Renal cortex interstitium (tissue), 11 donors: ENCODE results near the gene STYXL2. TPM values are rescaled to one million over a fixed set of nuclear protein-coding genes. Genes with fewer than 3 reads are reported as not detected.

Experiments
- DNase-seq, 11 donors: peaks; one replicate each; pipeline ENCODE4 v3.0.0-alpha.2; 2013; ENCODE audit warnings: low read depth in 9 of 11, low spot score in 4 of 11; ENCODE audit errors: extremely low read depth in 1 of 11
- polyA plus RNA-seq, 3 donors: library from polyadenylated mRNA; unstranded; fragments of 120-200 nt; gene quantifications; one replicate each; pipeline ENCODE4 v1.2.1, GENCODE V29; 2013; ENCODE audit not compliant: insufficient read length in 3 of 3

Gene STYXL2
- polyA plus RNA-seq, 3 donors = 0.29 to 0.73 (median 0.36) TPM

DNA sequence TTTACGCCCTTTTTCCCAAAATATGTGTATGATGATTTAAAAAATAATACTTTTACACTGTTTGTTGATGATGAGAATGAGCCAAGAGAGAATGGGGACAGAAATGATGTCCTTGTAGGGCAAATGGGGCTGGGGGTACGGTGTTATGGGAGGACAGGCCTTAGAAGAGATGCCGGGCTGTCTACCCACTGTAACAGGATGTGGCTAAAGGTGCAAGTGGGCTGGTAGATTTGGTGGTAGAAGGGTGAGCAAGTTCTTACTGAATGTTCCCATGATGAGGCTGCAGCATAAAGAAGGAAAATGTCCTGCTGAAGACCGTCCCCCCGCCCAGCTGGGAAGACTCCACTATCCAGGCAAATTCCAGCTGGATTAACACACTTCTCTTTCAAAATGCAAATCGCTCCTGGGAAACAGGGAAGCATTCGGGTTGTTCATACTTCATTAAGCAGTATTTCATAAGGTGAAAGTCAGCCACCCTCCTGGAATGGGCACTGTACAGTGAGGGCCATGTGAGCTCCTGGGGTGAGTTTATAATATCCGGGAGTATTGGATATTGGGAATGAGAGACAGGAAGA, 17.7 kb upstream of the STYXL2 start:
- DNase-seq = no peak

DNA sequence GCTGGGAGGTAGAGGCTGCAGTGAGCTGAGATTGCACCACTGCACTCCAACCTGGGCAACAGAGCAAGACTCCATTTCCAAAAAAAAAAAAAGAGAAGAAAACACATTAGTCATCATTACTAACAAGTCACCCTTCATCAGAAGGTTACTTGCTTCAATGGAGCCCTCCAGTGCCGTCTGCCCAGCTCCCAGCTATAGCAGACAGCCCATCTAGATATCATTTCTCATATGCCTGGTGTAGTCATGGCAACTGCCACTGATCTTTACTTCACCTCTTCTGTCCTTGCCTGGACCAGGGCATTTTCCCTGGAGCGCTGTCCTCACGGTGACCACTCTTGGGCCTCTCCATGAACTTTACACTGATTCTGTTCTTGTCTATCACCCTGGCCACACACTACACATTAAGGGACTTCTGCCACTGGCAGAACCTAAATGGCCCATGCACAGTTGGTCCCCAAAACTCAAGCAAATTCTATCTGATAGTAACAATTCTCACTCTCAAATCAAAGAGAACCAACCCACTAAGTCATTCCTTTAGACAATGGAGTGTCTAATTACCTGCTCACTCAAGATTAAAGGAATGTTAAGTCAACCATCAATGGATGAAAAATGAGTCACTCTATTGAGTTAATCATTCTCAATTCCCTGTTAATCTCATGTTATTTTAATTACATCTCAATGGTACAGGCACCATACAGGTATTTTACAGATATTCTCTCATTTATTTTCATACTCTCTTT, 16.6 kb upstream of the STYXL2 start:
- peak in 1 of 11 donors; percentile 32 for DNase-seq

DNA sequence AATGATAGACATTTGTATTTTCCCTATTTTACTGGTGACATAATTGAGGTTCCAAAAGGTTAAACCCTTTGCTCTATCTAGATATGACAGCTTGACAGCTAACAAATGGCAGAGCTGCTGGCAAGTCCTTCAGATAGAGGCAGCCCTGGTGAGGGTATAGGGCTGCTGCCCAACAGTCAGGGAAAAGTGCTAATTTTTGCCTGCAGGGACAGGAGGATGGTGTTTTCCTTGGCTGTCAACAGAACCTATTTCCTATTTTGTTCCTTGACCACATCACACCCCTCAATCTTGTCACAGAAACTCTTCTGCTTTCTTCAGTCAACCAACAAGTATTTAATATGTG, 16.0 kb upstream of the STYXL2 start:
- no peak for DNase-seq

DNA sequence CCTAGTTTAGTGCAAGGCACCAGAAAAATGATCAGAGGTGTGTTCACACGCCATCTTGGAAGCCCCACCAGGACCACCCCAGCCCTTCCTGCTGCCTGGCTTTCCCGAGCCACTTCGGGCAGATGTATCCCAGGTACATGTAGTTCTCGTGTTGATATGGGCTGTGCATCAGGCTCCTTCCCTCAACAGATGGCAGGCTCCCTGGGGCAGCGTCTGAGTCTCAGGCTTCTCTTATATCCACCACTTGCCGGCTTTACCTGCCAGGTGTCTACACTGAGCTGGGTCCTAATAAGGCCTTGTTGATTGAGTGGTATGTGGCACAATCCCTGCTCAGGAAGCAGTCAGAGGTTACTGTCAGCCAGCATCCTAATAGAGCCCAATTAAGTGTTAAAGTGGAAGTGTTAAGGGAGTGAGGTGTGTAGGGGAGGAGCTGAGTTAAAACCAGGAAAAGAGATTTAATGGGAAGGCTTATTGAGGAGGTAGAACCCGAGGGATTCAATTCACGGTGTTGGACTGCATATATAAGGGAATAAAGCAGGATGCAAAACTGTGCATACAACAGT, 12.2 kb upstream of the STYXL2 start:
- DNase-seq = no peak

DNA sequence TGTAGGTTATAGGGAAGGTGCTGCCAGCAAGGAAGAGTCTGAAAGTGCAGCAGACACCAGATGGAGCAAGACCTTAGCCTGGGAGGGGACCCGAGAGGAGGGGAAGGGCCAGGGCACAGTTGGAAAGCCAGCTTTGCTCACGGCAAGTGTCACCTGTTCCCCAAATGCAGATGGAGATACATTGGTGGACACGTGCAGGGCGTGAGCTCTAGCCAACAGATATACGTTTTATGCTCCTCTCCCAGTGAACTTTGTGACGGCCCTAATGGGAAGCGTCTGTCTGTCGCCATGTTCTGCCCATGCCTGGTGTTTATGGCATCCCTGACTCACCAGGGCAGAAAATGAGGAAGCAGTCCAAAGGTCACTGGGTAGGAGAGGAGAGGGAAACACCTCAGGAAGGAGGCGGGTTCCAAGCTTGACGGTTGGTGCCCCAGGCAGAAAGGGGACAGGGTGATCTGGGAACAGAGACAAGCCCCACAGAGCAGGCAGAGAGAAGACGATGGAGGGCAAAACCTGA, 11.3 kb upstream of the STYXL2 start:
- DNase-seq = peak in 1 of 11 donors; percentile 40

DNA sequence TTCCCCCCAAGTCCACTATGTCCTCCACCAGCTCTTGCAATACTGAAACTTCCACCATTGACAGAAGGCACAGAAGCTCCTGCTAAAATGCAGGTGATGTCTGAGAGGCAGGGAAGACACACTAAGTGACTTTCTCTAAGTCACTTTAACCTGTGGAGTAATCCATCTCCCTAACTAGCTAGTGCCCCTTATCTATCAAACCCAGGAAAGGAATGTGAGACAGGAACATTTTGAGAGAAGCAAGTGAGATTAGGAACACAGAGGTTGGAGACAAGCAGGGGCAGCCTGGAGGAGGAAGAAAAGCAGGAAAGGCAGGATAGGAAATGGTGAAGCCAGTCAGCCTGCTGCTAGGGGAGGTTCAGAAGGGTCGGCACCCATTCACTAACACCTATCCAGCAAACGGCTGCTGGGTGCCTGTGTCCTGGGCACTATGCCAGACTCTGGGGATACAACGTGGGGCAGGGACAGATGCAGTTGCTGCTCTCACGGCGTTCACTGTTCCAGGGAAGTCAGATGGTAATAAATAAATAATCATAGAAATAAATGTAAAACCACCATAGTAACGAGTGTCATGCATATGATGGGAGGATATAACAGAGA, 10.7 kb upstream of the STYXL2 start:
- DNase-seq = no peak

DNA sequence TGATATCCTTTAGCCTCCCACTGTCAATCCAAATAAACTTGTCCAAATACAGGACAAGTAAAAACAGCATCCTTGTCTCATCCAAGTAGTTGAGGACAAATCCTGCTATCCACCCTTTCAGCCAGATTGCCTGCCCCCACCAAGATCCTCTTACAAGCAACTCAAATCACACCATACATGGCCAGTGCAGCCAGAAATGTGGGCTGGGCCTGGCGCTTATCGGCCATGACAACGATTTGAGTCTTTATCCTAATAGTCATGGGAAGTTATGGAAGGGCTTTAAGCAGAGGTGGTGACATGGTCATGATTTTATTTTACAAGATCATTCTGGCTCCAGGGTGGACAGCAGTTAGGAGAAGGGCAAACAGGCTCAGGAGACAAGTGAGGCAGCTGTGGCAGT, 10.0 kb upstream of the STYXL2 start:
- DNase-seq = no peak

DNA sequence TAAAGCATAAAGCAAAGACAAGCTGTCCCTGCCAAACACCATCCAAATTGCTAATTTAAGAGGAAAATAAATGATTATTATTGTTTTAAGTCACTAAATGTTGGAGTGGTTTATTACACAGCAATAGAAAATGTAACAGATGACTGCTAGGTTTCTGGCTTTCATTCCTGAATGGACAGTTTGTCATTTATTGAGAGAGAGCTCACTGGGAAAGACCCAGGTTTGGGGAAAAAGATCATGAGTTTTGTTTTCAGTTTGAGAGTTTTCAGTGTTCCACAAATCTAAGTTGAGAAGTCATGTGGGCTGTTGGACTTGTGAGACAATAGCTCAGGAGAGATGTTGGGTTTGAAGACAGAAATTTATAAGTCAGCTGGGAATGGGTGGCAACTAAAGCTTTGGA, 9.1 kb upstream of the STYXL2 start:
- DNase-seq = no peak

DNA sequence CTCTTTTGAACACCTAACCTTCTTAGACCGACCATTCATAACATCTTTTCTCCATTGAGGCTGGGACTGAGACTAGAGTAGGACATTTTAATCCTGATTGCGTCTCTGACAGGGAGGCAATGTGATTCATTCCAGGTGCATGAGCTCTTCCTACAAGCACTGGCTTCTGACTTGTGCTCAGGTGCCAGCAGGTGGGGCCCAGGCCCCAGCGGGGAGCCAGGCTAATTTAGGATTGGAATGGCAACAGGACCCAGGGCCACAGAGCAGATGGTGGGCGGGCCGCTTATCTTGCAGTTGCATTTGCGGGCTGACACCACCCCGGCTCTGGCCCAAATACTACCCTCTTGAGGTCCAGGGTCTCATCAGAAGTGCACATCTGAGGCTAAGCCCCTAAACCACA, 7.8 kb upstream of the STYXL2 start:
- no peak for DNase-seq

DNA sequence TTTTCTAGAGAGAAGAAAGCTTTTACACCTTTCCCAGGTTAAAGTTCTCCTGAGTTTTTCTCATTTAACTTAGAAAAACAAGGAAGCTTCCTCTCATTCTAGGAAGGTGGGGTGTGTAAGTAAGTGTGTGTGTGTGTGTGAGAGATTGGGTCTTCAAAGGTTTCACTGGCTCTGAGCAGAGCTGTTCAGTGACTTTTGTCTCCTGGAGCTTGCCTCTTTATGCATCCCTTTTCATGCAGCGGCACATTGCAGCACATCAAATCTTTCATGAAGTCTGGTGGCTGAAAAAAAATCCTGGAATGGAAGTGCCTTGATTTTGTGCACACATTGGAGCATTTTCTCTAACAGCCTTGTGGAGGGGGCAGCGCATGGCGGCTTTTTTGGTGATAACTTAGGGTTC, 7.1 kb upstream of the STYXL2 start:
- no peak for DNase-seq

DNA sequence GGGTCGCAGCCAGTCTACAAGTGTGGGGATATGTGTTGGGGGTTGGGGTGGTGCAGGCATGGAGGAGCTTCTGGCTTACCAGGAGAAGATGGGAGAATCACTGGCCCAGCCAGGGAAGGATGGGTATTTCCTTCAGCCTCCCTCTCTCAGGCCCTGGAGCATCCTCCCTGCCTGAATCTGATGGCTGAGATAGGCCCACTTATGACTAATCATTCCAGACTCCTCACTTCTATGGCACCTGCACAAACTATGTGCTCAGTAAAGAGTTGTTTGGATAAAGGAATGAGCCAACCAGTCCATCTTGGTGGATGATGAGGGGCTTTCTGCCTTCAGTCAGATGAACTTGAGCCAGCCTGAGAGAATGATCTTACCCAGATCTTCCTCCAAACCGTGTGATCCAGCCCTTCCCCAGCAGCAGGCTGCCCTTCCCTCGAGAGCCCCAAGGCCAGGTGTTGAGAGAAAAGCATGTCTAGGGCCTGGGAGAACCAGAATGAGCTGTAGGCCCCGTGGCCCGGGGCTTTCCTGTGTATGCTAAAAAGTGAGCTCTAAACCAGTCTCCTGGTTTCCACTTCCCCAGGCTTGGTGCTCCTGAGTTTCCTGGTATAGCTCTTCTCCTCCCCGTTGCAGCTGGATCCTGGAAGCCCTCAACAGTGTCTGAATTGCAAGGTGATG, 5.0 kb upstream of the STYXL2 start:
- DNase-seq = no peak

DNA sequence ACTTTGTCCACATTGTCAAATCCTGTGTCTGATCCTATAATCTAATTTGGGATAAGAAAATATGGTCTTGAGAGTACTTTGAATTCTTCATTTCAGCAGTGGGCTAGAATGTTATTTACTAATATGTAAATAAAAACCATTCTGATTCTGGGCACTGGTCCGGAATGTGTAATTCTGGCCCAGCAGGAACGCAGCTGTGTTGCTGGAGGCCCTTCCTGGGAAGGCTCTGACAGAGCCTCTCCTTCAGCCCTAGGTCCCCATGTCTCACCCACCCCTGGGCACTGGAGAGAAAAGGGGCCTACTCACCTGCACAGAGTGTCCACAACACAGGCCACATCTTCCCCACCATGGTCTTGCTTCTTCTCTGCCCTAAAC, 3.9 kb upstream of the STYXL2 start:
- DNase-seq = no peak

DNA sequence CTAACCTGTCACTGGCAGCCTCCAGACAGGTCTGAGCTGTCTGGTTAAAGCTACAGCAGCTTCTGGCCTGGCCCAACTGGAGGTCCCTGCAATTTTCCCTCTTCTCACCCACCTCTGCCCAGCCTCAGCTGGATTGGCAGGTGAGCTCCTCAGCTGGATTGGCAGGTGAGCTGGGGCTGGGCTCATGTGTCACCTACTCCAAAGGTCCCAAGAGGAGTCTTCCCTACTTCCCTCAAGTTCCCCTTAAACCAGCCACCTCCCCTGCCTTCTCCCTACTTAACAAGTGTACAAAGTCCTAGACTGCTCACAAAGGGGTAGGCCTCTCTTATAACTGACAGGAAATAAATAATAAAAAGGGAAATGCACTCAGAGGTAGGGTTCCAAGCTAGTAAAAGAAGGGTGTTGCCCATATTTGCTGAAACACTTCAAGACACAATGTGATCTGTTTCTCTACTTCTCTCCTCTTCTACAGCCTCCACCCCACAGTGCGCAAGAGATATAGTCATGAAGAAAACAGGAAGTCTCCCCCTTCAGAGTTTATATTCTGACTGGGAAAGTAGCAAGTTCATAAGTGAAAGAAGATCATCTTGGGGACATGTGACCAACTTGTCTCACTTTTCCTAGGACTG, 3.4 kb upstream of the STYXL2 start, which contains the start of gene GPA33:
GPA33 (minus strand) TSS at position 64 of the 629 bp plus-strand sequence. CDS start 90 bp downstream, outside the sequence.
- no peak for DNase-seq

DNA sequence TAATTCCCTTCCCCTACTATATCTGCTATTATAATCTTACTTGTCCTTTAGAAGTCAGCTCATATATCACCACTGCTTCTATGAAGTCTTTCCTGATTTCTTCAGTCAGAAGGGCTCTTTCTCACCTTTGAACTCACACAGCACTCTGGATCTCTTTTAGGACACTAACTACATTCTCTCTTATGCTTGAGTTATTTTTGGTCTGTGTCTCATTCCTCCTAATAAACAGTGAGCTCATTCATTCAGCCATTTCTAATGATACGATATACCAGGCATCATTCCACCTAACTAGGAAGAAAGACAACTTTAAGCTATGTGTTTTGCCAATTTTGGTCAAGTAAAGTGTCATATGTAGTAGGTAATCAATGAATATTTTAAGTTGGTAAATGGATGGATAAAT, 1.2 kb upstream of the STYXL2 start:
- no peak for DNase-seq

DNA sequence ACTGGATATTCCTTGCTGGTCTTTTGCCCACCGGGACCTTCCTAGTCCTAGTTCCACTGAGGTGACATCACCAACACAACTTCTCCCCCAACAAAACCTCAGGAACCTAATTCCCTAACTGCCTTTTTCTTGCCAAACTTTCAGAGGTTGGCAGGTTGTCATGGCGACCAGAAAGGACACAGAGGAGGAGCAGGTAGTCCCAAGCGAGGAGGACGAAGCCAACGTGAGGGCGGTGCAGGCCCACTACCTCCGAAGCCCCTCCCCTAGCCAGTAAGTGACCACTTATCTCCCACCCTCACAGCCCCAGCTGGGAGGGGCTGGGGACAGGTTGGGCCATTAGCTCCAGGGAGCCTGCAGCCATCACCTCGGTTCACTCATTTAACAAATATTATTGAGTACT, 815 bp downstream of the STYXL2 start:
- no peak for DNase-seq

DNA sequence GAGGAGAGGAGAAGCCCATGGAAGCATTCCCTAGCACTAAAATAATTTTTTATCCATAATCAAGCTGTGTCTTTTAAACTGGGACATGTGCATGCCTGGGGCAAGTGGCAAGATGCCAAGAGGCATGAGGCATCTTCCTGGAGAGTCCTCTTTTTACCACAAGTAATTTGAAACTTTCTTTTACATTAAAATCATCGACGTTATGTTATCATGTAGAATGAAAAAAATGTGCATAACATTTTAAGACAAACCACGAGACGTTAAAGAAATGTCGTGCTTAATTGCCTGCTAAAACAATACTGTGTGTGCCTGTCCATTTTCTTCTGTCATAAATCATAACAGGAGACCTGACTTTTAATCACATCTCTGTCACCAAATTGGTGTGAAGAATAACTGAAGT, 1.5 kb downstream of the STYXL2 start:
- DNase-seq = no peak

DNA sequence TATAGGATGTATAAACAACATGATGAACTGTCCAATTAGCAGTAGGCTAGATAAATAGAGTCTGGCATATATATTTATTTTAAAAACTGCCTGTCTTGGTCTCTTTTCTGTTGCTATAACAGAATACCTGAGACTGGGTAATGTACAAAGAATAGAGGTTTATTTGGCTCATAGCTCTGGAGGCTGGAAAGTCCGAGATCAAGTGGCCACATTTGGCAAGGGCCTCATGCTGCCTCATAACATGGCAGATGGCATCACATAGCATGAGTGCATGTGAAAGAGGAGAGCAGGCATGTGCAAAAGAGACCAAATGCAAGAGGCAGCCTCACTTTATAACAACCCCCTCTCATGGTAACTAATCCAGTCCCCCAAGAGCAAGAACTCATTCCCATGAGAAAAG, 6.0 kb downstream of the STYXL2 start:
- no peak for DNase-seq

DNA sequence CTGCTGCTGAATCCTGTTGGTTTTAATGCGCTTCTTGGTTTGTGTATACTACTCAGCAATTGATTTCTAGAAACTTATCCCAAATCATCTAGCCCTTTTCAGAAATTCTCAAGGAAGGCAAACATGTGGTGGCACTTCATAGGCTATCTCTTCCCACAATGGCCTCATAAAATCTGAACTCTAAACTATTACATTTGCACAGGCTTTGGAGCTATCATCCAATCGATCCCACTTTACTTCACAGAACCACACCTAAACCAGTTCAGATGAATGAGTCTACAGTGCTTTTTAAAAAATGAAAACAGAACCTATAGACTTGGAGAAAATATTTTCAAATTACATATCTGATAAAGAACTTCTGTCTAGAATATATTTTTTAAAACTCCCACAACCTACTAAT, 6.9 kb downstream of the STYXL2 start:
- no peak for DNase-seq

DNA sequence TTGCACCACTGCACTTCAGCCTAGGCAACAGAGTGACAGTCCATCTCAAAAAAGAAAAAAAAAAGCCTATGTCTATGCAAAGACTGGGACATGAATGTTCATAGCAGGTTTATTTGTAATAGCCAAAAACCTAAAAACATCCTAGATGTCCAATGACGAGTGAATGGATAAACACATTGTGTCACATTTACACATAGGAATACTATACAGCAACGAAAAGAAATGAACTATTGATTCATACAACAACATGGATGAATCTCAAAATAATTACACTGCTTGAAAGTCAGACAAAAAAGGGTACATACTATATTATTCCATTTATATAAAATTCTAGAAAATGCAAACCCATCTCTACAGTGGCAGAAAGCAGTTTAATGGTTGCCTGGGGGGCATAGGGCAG, 7.9 kb downstream of the STYXL2 start:
- no peak for DNase-seq
